Astrocyte of the spinal cord (primary cell): ENCODE measurements around the gene DUSP14.
A peak's percentile ranks its signal among the peaks of the same experiment; 100 is the strongest.

Experiments used
- DNase-seq: peaks from one replicate; pipeline ENCODE4 v3.0.0; 2011; ENCODE audit warnings: low read depth, low spot score
- H3K4me3 ChIP-seq: 2 replicates; pipeline ENCODE4 v1.5.1; 2011; ENCODE audit warnings: low read depth, mild to moderate bottlenecking, low read length, moderate library complexity
- in situ Hi-C: cut with HindIII; loops from 2 replicates; pipeline ENCODE4 v1.10.0; 2017; ENCODE audit warnings: low sequenced_read_pairs
- TF ChIP-seq, protein P1 (sequence below): IDR thresholded peaks from 2 replicates; pipeline ENCODE4 v1.5.1; 2012; ENCODE audit warnings: low read depth, mild to moderate bottlenecking, low read length, inconsistent platforms

DUSP14 gene

DNA sequence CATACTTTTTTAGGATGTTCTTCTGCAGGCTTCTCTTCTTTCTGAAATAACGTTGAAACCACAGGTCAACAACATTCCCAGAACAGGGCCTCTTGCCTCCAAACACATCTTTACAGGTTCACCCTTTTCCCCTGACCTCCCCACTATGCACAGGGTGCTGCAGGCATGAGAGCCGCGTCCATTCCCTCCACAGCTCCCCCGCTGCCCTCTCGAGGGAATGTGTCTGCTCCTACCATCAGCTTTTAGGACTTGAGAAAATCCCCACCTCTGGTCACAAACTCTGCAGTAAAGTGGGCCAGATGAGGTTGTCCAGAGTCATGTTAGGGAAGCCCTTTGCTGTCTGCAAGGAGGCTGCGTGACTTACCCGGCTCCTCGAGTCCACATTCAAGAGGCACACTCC is 30.5 kb downstream of the DUSP14 start:
- no peak for DNase-seq
- TF ChIP-seq, protein P1, sequence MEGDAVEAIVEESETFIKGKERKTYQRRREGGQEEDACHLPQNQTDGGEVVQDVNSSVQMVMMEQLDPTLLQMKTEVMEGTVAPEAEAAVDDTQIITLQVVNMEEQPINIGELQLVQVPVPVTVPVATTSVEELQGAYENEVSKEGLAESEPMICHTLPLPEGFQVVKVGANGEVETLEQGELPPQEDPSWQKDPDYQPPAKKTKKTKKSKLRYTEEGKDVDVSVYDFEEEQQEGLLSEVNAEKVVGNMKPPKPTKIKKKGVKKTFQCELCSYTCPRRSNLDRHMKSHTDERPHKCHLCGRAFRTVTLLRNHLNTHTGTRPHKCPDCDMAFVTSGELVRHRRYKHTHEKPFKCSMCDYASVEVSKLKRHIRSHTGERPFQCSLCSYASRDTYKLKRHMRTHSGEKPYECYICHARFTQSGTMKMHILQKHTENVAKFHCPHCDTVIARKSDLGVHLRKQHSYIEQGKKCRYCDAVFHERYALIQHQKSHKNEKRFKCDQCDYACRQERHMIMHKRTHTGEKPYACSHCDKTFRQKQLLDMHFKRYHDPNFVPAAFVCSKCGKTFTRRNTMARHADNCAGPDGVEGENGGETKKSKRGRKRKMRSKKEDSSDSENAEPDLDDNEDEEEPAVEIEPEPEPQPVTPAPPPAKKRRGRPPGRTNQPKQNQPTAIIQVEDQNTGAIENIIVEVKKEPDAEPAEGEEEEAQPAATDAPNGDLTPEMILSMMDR = no peak
- in situ Hi-C loops = no loop called here
- no peak overlapping the region for H3K4me3 ChIP-seq

DNA sequence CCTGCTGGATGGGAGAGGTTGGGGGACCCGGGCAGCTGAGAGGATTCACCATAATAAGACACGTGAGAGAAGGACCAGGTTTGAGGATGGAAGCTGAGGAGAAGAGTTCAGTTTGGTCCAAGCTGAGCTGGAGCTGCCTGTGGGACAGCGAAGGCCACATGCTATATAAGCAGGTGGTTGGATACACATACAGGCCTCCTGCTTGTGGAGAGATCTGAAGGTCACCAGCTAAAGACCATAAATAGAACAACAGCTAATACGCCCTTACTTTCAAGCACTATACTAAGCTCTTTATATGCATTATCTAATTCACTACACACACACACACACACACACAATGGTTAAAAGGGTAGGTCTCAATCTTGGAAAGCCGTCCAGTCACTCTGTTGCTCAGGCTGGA is 32.1 kb downstream of the DUSP14 start:
- H3K4me3 ChIP-seq = no peak overlapping the region
- no peak for DNase-seq
- in situ Hi-C loops = no loop called here
- TF ChIP-seq, protein P1 = no peak

DNA sequence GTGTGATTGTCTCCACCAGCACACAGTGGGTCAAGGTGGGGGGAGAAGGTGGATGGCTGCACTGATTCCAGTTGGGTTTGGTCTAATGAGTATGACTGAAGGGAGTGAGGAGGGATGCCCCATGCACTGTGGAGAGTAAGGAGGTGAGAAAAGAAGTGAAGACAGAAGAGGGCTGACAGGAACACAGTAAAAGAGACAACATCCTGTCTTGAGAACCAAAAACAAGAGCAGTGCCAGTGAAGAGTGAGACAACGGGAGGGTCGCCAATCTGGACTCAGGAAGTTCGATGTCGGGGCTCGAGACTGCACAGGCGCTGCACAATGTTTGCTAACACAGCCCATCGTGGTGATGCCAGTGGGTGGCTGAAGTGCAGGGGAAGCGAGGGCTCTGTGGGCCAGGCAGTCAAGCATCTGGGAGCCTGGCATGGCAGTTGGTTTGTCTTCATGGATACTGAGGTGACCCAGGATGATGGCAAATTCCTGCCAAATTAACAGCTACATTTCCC is 34.1 kb downstream of the DUSP14 start:
- DNase-seq = no peak
- in situ Hi-C loops = no loop called here
- H3K4me3 ChIP-seq = no peak overlapping the region
- TF ChIP-seq, protein P1 = no peak

GRCh38 chr17:37527249-37527851 is 37.7 kb downstream of the DUSP14 start:
- TF ChIP-seq, protein P1 = peak; percentile 83
- in situ Hi-C loops = no loop called here
- DNase-seq = peak; percentile 58
- no peak overlapping the region for H3K4me3 ChIP-seq

DNA sequence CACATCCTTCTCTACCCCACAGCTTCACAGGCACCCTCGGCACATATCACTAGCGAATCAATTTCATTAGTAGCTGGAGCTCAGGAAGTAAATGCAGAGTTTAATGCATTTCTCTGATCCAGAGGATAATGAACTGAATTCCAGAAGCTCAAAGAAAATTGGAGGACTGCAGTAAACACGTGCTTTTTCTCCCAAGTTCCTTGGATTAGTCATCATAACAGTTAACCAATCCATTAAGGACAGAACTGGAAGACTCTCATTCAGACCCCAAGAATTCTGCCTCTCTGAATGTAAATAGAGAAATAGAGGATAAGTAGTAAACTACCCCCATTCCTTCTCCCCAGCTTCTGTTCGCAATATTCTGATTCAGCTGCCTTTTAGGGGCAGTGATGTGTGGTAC is 40.7 kb downstream of the DUSP14 start:
- no peak overlapping the region for H3K4me3 ChIP-seq
- in situ Hi-C loops = no loop called here
- TF ChIP-seq, protein P1 = no peak
- no peak for DNase-seq

DNA sequence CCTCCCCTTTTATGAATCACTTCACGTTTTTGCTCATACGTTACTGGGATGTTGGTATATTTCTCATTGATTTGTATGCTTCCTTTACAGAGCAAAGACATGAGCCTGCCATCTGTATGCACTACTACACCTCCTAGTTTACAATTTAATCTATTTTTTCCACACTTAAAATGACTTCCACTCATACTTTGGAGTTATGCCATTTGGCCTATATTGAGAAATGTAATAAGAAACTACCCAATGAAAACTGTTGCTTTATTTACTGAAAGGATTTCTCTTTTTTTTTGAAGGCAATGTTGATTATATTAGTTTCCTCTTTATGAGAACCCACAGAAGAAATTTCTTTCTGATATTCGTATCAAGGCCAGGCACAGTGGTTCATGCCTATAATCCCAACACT is 43.1 kb downstream of the DUSP14 start:
- DNase-seq = no peak
- TF ChIP-seq, protein P1 = no peak
- in situ Hi-C loops = no loop called here
- no peak overlapping the region for H3K4me3 ChIP-seq
